PFSK-1 (cell line): ENCODE results near the gene CLASP2. TPM values are rescaled to one million over a fixed set of nuclear protein-coding genes. Genes with fewer than 3 reads are reported as not detected.

Experiments
- FOXP2 ChIP-seq: optimal IDR thresholded peaks from 2 replicates; pipeline ENCODE3; 2011; ENCODE audit warnings: borderline replicate concordance, control low read depth, inconsistent platforms; ENCODE audit not compliant: insufficient read depth; ENCODE audit errors: extremely low read length, extremely low read depth
- POLR2AphosphoS5 ChIP-seq: IDR thresholded peaks from 2 replicates; pipeline ENCODE4 v1.6.1; 2012; ENCODE audit warnings: low read depth, mild to moderate bottlenecking, control low read depth, low read length, moderate library complexity
- REST ChIP-seq, 2 experiments: IDR thresholded peaks; 2 replicates each; pipeline versions ENCODE4 v1.6.1 to v1.8.0; 2011 to 2012; ENCODE audit warnings: low read depth in 2 of 2, low read length in 2 of 2, control low read depth in 1 of 2, inconsistent platforms in 1 of 2, mild to moderate bottlenecking in 1 of 2, moderate library complexity in 1 of 2; ENCODE audit not compliant: insufficient read depth in 1 of 2
- SIN3A ChIP-seq: IDR thresholded peaks from 2 replicates; pipeline ENCODE4 v1.6.1; 2012; ENCODE audit warnings: mild to moderate bottlenecking, low read length, moderate library complexity, borderline replicate concordance; ENCODE audit not compliant: insufficient read depth
- TAF1 ChIP-seq: IDR thresholded peaks from 2 replicates; pipeline ENCODE4 v1.6.1; 2012; ENCODE audit warnings: low read length, control low read depth, borderline replicate concordance; ENCODE audit not compliant: insufficient read depth
- polyA plus RNA-seq: library from polyadenylated mRNA; unstranded; fragments of >200 nt; gene quantifications from one replicate; pipeline ENCODE4 v1.2.1, GENCODE V29; 2012; ENCODE audit warnings: low read depth, missing spikeins; ENCODE audit not compliant: insufficient read length

CLASP2 gene
- 11.4 TPM for polyA plus RNA-seq

DNA sequence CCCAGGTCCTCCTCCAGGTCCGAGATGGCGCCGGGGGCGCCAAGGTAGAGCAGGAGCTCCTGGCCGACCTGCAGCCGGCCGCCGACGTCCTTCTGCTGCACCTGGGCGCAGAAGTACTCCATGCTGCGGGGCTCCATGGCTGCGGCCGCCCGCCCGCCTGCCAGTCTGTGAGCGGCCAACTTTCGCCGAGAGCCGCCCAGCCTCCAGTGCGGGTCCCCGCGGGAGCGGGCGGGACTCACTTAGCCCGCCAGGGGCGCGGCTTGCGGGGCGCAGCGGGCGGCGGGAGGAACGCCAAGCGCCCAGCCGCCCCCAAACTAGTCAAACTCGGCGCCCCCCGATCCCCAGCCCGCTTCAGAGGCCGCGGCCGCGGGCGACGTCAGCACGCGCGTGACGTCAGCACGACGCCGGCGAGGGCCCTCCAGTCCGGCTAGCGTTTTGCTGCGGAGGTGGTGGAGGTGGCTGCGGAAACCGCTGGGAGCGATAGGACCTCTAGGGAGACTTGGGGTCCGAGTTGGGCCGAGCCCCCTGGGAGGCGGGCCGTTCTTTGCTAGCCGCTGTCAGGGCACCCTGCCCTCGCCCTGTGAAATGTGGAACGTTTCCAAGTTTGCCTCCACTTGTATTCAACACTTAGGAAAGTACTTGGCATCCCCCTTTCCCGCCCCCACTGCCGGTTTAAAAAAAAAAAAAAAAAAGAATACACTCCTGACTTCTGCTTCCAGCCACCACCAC lies at the start of gene CLASP2:
Gene CLASP2 (minus strand): TSS at position 389 of the 729 bp plus-strand sequence. CDS start 252 bp downstream, at position 137.
- TF ChIP-seq REST (IDR thresholded peaks at IDR 0.05; ENCODE audit: insufficient read depth in 1 of 2, low read depth in 2 of 2, low read length in 2 of 2): no peak
- peak; percentile 78 for TF ChIP-seq POLR2AphosphoS5
- no peak for TF ChIP-seq SIN3A
- no peak for TF ChIP-seq TAF1
- peak; percentile 79 for TF ChIP-seq FOXP2

DNA sequence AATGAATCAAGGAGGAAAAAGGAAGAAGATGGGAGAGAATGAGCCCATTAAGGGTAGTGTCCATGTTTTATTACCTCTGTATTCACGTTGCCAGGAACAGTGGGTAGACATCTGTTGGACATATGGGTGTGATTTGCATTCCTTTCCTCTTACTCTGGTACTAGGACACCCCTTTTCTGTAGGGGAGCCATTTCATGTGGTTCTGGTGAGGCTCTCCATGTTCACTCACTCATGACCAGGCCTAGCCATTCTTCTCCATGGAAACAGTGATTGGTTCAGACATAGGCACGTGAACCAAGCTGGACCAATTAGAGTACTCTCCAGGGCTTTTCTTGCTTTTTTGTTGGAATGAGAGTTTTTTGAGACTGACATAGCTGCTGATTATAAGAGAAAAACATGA lies 40.8 kb upstream of the CLASP2 start:
- TF ChIP-seq TAF1 (no peak), FOXP2 (no peak), POLR2AphosphoS5 (no peak)

GRCh38 chr3:33758281-33758680 lies 40.2 kb upstream of the CLASP2 start:
- TF ChIP-seq SIN3A: no peak

GRCh38 chr3:33751336-33751735 lies 33.3 kb upstream of the CLASP2 start:
- TF ChIP-seq REST (IDR thresholded peaks at IDR 0.05; ENCODE audit: insufficient read depth in 1 of 2, low read depth in 2 of 2, low read length in 2 of 2): no peak
- TF ChIP-seq SIN3A: no peak
- TF ChIP-seq FOXP2: no peak
- no peak for TF ChIP-seq TAF1
- no peak for TF ChIP-seq POLR2AphosphoS5

GRCh38 chr3:33750211-33750548 lies 32.1 kb upstream of the CLASP2 start:
- TF ChIP-seq SIN3A: no peak
- TF ChIP-seq FOXP2: no peak
- no peak for TF ChIP-seq POLR2AphosphoS5
- no peak for TF ChIP-seq TAF1
- no peak for TF ChIP-seq REST (IDR thresholded peaks at IDR 0.05; ENCODE audit: insufficient read depth in 1 of 2, low read depth in 2 of 2, low read length in 2 of 2)

DNA sequence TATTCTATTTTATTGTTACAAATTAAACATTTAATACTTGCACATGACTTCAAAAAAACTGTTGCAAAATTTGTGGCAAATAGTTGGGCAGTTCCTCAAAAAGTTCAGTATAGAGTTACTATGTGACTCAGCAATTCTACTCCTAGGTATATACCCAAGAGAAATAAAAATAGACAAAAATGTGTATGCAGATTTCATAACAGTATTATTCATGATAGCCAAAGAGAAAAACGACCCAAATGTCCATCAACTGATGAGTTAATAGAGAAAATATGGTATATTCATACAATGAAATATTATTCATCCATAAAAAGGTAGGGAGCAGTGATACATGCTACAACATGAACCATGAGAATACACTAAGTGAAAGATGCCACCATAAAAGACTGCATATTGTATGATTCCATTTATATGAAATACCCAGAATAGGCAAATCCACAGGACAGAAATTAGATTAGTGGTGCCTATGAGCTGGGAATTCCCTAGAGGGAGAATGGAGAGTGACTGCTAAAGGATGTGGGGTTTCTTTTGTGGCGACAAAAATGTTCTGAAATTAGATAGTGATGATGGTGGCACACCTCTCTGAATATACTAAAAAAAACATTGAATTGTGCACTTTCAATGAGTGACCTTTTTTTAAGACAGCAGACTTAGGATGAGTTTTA lies 31.6 kb upstream of the CLASP2 start:
- no peak for TF ChIP-seq SIN3A
- no peak for TF ChIP-seq FOXP2
- TF ChIP-seq REST (IDR thresholded peaks at IDR 0.05; ENCODE audit: insufficient read depth in 1 of 2, low read depth in 2 of 2, low read length in 2 of 2): no peak
- TF ChIP-seq POLR2AphosphoS5: no peak
- no peak for TF ChIP-seq TAF1
